GM12878 (cell line): ENCODE measurements around the gene ADGRD1. TPM values are rescaled to one million over a fixed set of nuclear protein-coding genes. Genes with fewer than 3 reads are reported as not detected.

Source experiments
- ATAC-seq: fragments of 200-7000 bp; cut with Tn5 transposase; 3 replicates; pipeline ENCODE4 v1.9.1; 2020; ENCODE audit warnings: mild to moderate bottlenecking, moderate library complexity
- BruUV-seq: library from RNA; stranded (reverse); fragments of 400-500 nt; replicated peaks from 2 replicates; lab custom pipeline; 2021; lab: Mats Ljungman, UMichigan
- CTCF ChIA-PET: fragments of 300-600 bp; sonication (Branson Sonifier 250); formaldehyde crosslinking; extraction: SDS; loops from one replicate; lab custom pipeline; 2021; ENCODE audit warnings: inconsistent platforms; lab: Yijun Ruan, JAX
- POLR2A ChIA-PET: fragments of 350-600 bp; formaldehyde crosslinking; extraction: SDS; loops from one replicate; lab custom pipeline; 2021; ENCODE audit warnings: inconsistent platforms; lab: Charles Lee
- RAD21 ChIA-PET: fragments of 300-600 bp; sonication (Branson Sonifier 250); formaldehyde crosslinking; loops from one replicate; lab custom pipeline; 2023; ENCODE audit warnings: antibody characterized with exemption; ENCODE audit not compliant: unreplicated experiment; lab: Charles Lee
- SMC1A ChIA-PET: fragments of 300-600 bp; sonication (Branson Sonifier 250); formaldehyde crosslinking; loops from one replicate; lab custom pipeline; 2023; ENCODE audit not compliant: unreplicated experiment, uncharacterized antibody; lab: Charles Lee
- DNase-seq: peaks from one replicate; pipeline ENCODE4 v3.0.0-alpha.2; 2011; ENCODE audit warnings: low read depth, low spot score
- FAIRE-seq: peaks from 3 replicates; lab custom pipeline; 2011; peaks lifted over from hg19 to GRCh38; lab: Jason Lieb, UNC
- H2AFZ ChIP-seq: 2 replicates; pipeline ENCODE4 v1.6.0; 2011; ENCODE audit warnings: low read depth, low read length, control low read depth; ENCODE audit not compliant: control insufficient read depth
- H3K27ac ChIP-seq: 2 replicates; pipeline ENCODE4 v1.5.1; 2011; ENCODE audit warnings: control low read depth; ENCODE audit not compliant: control insufficient read depth, insufficient read depth
- H3K27me3 ChIP-seq, 2 experiments: replicated peaks in 1 of 2; 2 replicates each; pipeline versions ENCODE4 v1.6.0 to v1.6.1; 2011; ENCODE audit warnings: low read length in 1 of 2; ENCODE audit not compliant: control insufficient read depth in 2 of 2, insufficient read depth in 2 of 2
- H3K36me3 ChIP-seq, 2 experiments: 2 replicates each; pipeline ENCODE4 v1.5.1; 2011; ENCODE audit warnings: low read length in 1 of 2; ENCODE audit not compliant: control insufficient read depth in 2 of 2, insufficient read depth in 2 of 2
- H3K4me1 ChIP-seq: 2 replicates; pipeline ENCODE4 v1.6.1; 2011; ENCODE audit warnings: mild to moderate bottlenecking, low read length, moderate library complexity, mixed read lengths; ENCODE audit not compliant: control insufficient read depth, insufficient read depth
- H3K4me2 ChIP-seq: 2 replicates; pipeline ENCODE4 v1.6.0; 2011; ENCODE audit warnings: control low read depth; ENCODE audit not compliant: control insufficient read depth, insufficient read depth
- H3K4me3 ChIP-seq: fragments of 200-600 bp; sonication (generic); 2 replicates; pipeline ENCODE4 v1.5.1; 2016
- H3K79me2 ChIP-seq: 2 replicates; pipeline ENCODE4 v1.6.0; 2011; ENCODE audit warnings: low read length; ENCODE audit not compliant: control insufficient read depth, insufficient read depth
- H3K9ac ChIP-seq: 2 replicates; pipeline ENCODE4 v1.8.0; 2011; ENCODE audit warnings: low read length, control low read depth, mixed read lengths; ENCODE audit not compliant: control insufficient read depth, insufficient read depth
- H3K9me3 ChIP-seq: replicated peaks from 3 replicates; pipeline ENCODE4 v1.5.1; 2011; ENCODE audit warnings: mild to moderate bottlenecking, low read length; ENCODE audit not compliant: control insufficient read depth, insufficient read depth
- H4K20me1 ChIP-seq: 2 replicates; pipeline ENCODE4 v1.6.0; 2011; ENCODE audit not compliant: control insufficient read depth, insufficient read depth
- BCL11A ChIP-seq: IDR thresholded peaks from 2 replicates; pipeline ENCODE4 v1.6.1; 2011; ENCODE audit warnings: low read depth, low read length
- CBX3 ChIP-seq: fragments of 200-600 bp; sonication (generic); IDR thresholded peaks from 2 replicates; pipeline ENCODE4 v1.6.1; 2016; ENCODE audit warnings: low read depth, borderline replicate concordance
- CBX5 ChIP-seq: sonication (generic); IDR thresholded peaks from 2 replicates; pipeline ENCODE4 v1.6.1; 2016; ENCODE audit warnings: low read depth, moderate library complexity, mild to moderate bottlenecking, inconsistent platforms
- CEBPB ChIP-seq, 2 experiments: fragments of 150-350 bp in 1 of 2; IDR thresholded peaks; 2 replicates each; pipeline ENCODE4 v1.6.1; 2012 to 2014; ENCODE audit warnings: low read depth in 2 of 2, low read length in 2 of 2, borderline replicate concordance in 1 of 2, inconsistent platforms in 1 of 2
- CREB1 ChIP-seq: IDR thresholded peaks from 2 replicates; pipeline ENCODE4 v1.6.1; 2012; ENCODE audit warnings: low read depth, mild to moderate bottlenecking, inconsistent platforms
- FOXM1 ChIP-seq: IDR thresholded peaks from 2 replicates; pipeline ENCODE4 v1.6.1; 2012; ENCODE audit warnings: low read depth, mild to moderate bottlenecking, inconsistent platforms, low read length, moderate library complexity
- HCFC1 ChIP-seq: fragments of 150-350 bp; IDR thresholded peaks from 2 replicates; pipeline ENCODE4 v1.6.1; 2014; ENCODE audit warnings: low read length
- KAT2A ChIP-seq: conservative IDR thresholded peaks from 2 replicates; pipeline ENCODE4 v1.6.1; 2011; ENCODE audit warnings: low read depth, low read length; ENCODE audit not compliant: control insufficient read depth
- RELB ChIP-seq: fragments of 450-650 bp; IDR thresholded peaks from 2 replicates; pipeline ENCODE4 v1.6.1; 2017; ENCODE audit warnings: low read depth, mild to moderate bottlenecking, moderate library complexity
- SRF ChIP-seq, 2 experiments: IDR thresholded peaks; 2 replicates each; pipeline ENCODE4 v1.6.1; 2011; ENCODE audit warnings: low read depth in 2 of 2, low read length in 2 of 2, mild to moderate bottlenecking in 1 of 2, moderate library complexity in 1 of 2
- TAF1 ChIP-seq: IDR thresholded peaks from 2 replicates; pipeline ENCODE4 v1.6.1; 2011; ENCODE audit warnings: mild to moderate bottlenecking, low read depth, low read length, borderline replicate concordance
- ZNF384 ChIP-seq: IDR thresholded peaks from 2 replicates; pipeline ENCODE4 v1.6.1; 2012; ENCODE audit warnings: low read depth, mild to moderate bottlenecking, low read length, improper control_type of control experiment, borderline replicate concordance
- ZNF622 ChIP-seq: fragments of 450-650 bp; IDR thresholded peaks from 2 replicates; pipeline ENCODE4 v1.6.1; 2017; ENCODE audit warnings: mild to moderate bottlenecking, inconsistent platforms
- ZSCAN29 ChIP-seq: fragments of 450-650 bp; IDR thresholded peaks from 2 replicates; pipeline ENCODE4 v1.6.1; 2017; ENCODE audit warnings: mild to moderate bottlenecking, moderate library complexity
- WGBS: methylation state at CpG from one replicate; pipeline ENCODE4 v1.1.6; 2016; ENCODE audit warnings: low lambda C conversion rate; ENCODE audit not compliant: insufficient replicate concordance, insufficient coverage; ENCODE audit errors: missing lambda C conversion rate; 5-methylcytosine and 5-hydroxymethylcytosine counted together
- in situ Hi-C: fragments of 300-500 bp; cut with MboI; formaldehyde crosslinking; loops from 9 replicates; pipeline ENCODE4 v1.14.3; 2018; ENCODE audit warnings: mixed read lengths
- intact Hi-C: fragments of 100-400 bp; cut with micrococcal nuclease; formaldehyde crosslinking; loops from one replicate; pipeline ENCODE4 v1.14.2; 2022; ENCODE audit not compliant: unreplicated experiment
- polyA plus RNA-seq, 11 experiments: library from polyadenylated mRNA; depleted of rRNA in 4 of 11; unstranded in 6 of 11; stranded (reverse) in 5 of 11; fragments of >200 nt; fragmentation: Nextera tagmentation in 4 of 11; fragmentation: Illumina TruSeq in 1 of 11; extraction: Ambion mirVana in 4 of 11; extraction: Trizol in 1 of 11; gene quantifications; 1 replicate in 1 of 11; 2 replicates in 10 of 11; pipeline versions ENCODE4 v1.2.1 to v1.2.3, GENCODE V29; 2011 to 2016; ENCODE audit warnings: inconsistent platforms in 2 of 11, missing spikeins in 2 of 11, low read depth in 1 of 11
- total RNA-seq, 4 experiments: library from RNA; depleted of rRNA in 3 of 4; stranded (reverse); fragments of >200 nt in 3 of 4; fragmentation: Illumina TruSeq in 1 of 4; extraction: Trizol in 1 of 4; gene quantifications; 2 replicates each; pipeline versions ENCODE4 v1.2.1 to v1.2.3, GENCODE V29; 2013 to 2021
- TF ChIP-seq, protein P1 (sequence below): IDR thresholded peaks from 2 replicates; pipeline ENCODE4 v1.6.1; 2012; ENCODE audit warnings: improper control_type of control experiment, low read depth, low read length; ENCODE audit not compliant: insufficient replicate concordance

The ADGRD1 gene
- total and polyA plus RNA-seq, 10 of the 15 experiments (the other 5 are each of a cell fraction or from before 2014, with no cell fraction given), result 0.15 to 12.7 (median 1.2) TPM

DNA sequence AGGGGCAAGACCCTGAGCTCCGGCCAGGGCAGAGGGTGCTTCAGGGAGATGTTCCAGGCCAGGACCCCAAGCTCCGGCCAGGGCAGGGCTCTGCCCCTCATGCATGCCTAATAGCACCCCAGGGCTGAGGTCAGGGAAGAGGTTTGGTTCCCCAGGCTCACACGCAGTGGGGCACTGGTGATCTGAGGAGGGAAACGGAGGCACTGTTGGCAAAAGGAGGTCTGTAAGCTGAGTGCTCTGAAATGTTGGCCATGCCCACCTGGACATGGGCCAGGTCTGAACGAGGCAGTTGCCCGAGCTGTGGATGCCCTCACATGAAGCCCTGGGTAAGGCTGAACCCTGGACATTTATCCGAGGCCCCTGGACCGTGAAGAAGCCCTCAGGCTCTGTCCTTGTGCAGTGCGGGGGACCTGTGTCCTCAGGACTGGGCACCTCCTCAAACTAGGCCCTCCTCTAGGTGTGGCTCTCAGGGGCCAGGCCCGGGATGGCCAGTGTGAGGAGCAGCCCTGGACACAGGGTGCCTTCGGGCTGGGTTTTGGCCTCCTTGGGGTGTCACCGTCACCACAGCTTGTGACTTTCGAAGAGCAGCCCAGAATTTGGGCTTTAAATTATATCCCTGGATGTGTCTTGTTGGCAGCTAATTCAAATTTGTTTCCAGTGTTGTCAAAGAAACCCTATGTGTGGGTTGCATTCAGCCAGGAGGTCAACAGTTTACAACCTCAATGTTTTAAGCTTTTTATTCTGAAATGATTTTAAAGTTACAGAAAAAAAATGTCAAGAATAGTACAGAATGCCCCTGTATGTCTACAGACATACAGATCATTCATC, 66.8 kb downstream of the ADGRD1 start (continued):
- no peak for TF ChIP-seq CEBPB (IDR thresholded peaks at IDR 0.05; ENCODE audit: borderline replicate concordance in 1 of 2, low read depth in 2 of 2, low read length in 2 of 2)
- no peak for TF ChIP-seq TAF1
- TF ChIP-seq CBX3, result no peak
- TF ChIP-seq ZNF622, result no peak
- TF ChIP-seq ZSCAN29, result no peak

- no peak overlapping the region for H3K4me3 ChIP-seq
- ChIA-PET RAD21 (interaction anchor here (1.2 kb wide), 1 partner anchor 83 kb away, joined by 3 read pairs; no protein-coding TSS in a partner anchor), SMC1A (no interaction called here), CTCF (no interaction called here), POLR2A (no interaction called here)
- in situ Hi-C loops, result no loop called here
- H3K27me3 ChIP-seq, result no peaks in the 10 kb centered on the region; a peak in 1 of 4 replicates
- no peaks in the 10 kb centered on the region for H3K79me2 ChIP-seq
- H4K20me1 ChIP-seq, result no peaks in the 10 kb centered on the region
- no peak overlapping the region for H3K4me2 ChIP-seq
- no peaks in the 10 kb centered on the region for H3K9me3 ChIP-seq
- H3K27ac ChIP-seq, result no peak overlapping the region
- BruUV-seq, result no TSS peak
- 65% methylated on average over 20 of the region's 20 CpGs for WGBS
- no peak for ATAC-seq
- TF ChIP-seq ZNF384 (no peak), CBX5 (no peak), KAT2A (no peak), FOXM1 (no peak), BCL11A (no peak), CREB1 (no peak), SRF (IDR thresholded peaks at IDR 0.05; ENCODE audit: low read depth in 2 of 2, low read length in 2 of 2) (no peak), RELB (no peak), HCFC1 (no peak), ZNF622 (no peak)
- TF ChIP-seq, protein P1, sequence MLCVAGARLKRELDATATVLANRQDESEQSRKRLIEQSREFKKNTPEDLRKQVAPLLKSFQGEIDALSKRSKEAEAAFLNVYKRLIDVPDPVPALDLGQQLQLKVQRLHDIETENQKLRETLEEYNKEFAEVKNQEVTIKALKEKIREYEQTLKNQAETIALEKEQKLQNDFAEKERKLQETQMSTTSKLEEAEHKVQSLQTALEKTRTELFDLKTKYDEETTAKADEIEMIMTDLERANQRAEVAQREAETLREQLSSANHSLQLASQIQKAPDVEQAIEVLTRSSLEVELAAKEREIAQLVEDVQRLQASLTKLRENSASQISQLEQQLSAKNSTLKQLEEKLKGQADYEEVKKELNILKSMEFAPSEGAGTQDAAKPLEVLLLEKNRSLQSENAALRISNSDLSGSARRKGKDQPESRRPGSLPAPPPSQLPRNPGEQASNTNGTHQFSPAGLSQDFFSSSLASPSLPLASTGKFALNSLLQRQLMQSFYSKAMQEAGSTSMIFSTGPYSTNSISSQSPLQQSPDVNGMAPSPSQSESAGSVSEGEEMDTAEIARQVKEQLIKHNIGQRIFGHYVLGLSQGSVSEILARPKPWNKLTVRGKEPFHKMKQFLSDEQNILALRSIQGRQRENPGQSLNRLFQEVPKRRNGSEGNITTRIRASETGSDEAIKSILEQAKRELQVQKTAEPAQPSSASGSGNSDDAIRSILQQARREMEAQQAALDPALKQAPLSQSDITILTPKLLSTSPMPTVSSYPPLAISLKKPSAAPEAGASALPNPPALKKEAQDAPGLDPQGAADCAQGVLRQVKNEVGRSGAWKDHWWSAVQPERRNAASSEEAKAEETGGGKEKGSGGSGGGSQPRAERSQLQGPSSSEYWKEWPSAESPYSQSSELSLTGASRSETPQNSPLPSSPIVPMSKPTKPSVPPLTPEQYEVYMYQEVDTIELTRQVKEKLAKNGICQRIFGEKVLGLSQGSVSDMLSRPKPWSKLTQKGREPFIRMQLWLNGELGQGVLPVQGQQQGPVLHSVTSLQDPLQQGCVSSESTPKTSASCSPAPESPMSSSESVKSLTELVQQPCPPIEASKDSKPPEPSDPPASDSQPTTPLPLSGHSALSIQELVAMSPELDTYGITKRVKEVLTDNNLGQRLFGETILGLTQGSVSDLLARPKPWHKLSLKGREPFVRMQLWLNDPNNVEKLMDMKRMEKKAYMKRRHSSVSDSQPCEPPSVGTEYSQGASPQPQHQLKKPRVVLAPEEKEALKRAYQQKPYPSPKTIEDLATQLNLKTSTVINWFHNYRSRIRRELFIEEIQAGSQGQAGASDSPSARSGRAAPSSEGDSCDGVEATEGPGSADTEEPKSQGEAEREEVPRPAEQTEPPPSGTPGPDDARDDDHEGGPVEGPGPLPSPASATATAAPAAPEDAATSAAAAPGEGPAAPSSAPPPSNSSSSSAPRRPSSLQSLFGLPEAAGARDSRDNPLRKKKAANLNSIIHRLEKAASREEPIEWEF, result no peak
- H3K9ac ChIP-seq, result no peak overlapping the region
- intact Hi-C loops, result no loop called here
- H3K4me1 ChIP-seq, result no peaks in the 10 kb centered on the region
- no peaks in the 10 kb centered on the region for H3K36me3 ChIP-seq
- no peak overlapping the region for H2AFZ ChIP-seq
- no peak for FAIRE-seq
- DNase-seq, result no peak
Observed at GRCh38 chr12:131021154-131021541, 67.4 kb downstream of the ADGRD1 start.
